ENCODE results near the gene TMEM245. TPM values are rescaled to one million over a fixed set of nuclear protein-coding genes. Genes with fewer than 3 reads are reported as not detected.
A peak's percentile ranks its signal among the peaks of the same experiment; 100 is the strongest.
"Not testable (repeated sequence)": the region's sequence is repeated elsewhere in the genome, so short reads cannot be mapped to it uniquely, and the experiment has no call there.

Gene TMEM245
- polyA plus RNA-seq, 3 donors from 2014 or later, result 13.1 to 29.8 (median 20.8) TPM

DNA sequence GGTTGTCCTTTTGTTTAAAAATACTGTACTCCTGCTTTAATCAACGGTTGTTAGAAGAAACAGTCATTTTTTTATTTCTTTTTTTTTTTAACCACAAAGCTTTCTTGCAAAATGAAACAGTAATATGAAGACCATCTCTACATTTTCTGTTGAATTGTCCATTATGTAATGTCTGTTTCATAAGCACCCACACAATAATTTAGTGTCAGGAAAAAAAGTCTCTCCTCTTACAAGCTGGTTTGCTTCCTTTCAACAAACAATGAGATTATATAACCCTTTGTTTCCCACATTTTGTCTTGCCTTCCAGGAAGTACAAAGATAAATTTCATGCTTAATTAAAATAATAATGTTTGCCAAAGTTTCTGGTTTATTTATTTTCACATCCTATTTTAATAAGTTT lies 123.1 kb downstream of the TMEM245 start:
- H3K4me3 Mint-ChIP-seq, result no peak overlapping the region
- no peaks in the 10 kb centered on the region for H3K36me3 Mint-ChIP-seq
- DNase-seq, result no peak

DNA sequence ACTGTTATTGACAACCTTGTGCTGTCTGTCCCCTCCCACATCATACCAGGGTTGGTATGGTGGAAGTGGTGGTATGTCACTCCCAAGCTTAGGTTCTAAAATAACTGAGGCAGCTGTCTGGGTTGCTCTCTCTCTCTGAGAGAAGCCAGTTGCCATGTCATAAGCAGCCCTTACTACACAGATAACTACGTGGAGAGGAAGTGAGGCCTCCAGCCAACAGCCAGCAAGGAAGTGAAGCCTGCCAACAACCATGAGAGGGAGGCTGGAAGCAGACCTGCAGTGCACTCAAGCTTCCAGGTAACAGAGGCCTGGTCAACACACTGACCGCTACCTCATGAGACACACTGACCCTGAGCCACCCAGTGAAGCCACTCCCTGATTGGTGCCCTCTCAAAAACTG lies 125.1 kb downstream of the TMEM245 start:
- no peak for DNase-seq
- peaks cover 0 to 7% (median 0%) of the 10 kb centered on the region in 3 donors for H3K27me3 Mint-ChIP-seq (ENCODE audit: low read depth in 3 of 3)
- H3K27ac Mint-ChIP-seq, result no peak overlapping the region
- peaks cover 0 to 2% of the 10 kb centered on the region in 2 donors for H3K4me1 Mint-ChIP-seq
- no peak overlapping the region for H3K4me3 Mint-ChIP-seq
- no peaks in the 10 kb centered on the region for H3K36me3 Mint-ChIP-seq
- no peaks in the 10 kb centered on the region for H3K9me3 Mint-ChIP-seq

More for the DNA sequence above, 123.1 kb downstream of the TMEM245 start:
- H3K27me3 Mint-ChIP-seq (ENCODE audit: low read depth in 3 of 3), result peaks cover 0 to 10% (median 0%) of the 10 kb centered on the region in 3 donors
- H3K9me3 Mint-ChIP-seq, result no peaks in the 10 kb centered on the region
- H3K27ac Mint-ChIP-seq, result no peak overlapping the region
- H3K4me1 Mint-ChIP-seq, result peaks cover 3 to 6% of the 10 kb centered on the region in 2 donors

DNA sequence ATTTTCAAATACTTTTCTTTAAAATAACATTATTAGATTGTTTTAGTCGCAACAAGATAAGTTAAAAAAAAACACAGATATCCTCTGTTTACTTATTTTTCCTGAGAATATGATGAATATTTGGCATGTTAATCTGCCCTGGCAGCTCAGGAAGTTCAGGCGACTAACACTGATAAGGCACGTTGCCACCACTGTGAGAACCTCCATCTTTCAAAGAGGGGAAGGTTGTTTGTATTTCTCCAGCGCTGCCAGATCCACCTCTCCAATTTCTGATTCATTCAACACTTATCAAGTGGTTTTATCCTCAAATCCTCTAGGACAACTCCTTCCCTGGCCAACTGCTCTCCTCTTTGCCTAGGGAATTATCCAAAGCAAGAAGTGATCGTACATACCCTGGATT lies 128.3 kb downstream of the TMEM245 start:
- peaks cover 0 to 7% (median 0%) of the 10 kb centered on the region in 3 donors for H3K36me3 Mint-ChIP-seq
- H3K4me3 Mint-ChIP-seq, result no peak overlapping the region
- no peak overlapping the region for H3K27ac Mint-ChIP-seq
- peaks cover 0 to 2% of the 10 kb centered on the region in 2 donors for H3K4me1 Mint-ChIP-seq
- no peaks in the 10 kb centered on the region for H3K27me3 Mint-ChIP-seq (ENCODE audit: low read depth in 3 of 3)
- H3K9me3 Mint-ChIP-seq, result peaks cover 0 to 2% (median 0%) of the 10 kb centered on the region in 6 donors
- no peak for DNase-seq

DNA sequence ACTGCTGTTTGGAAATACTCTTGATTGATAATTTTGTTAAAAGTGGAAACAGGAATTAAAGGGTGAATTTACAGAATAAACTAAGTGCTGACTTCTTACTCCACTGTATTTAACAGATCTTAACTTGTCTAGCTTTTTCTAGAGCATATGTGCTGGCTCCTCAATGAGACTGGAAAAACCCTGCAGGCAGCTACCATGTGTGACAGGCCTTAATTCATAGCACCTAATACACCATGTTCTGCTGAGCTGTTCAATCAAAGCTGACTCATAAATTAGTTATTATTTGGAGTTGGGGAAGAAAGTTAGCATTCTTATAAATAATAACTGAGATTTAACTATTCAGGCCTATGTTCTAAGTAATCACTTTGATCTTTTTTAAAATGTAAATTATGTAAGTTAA lies 135.9 kb downstream of the TMEM245 start:
- no peaks in the 10 kb centered on the region for H3K27me3 Mint-ChIP-seq (ENCODE audit: low read depth in 3 of 3)
- peaks cover 0 to 2% (median 0%) of the 10 kb centered on the region in 6 donors for H3K9me3 Mint-ChIP-seq
- H3K36me3 Mint-ChIP-seq, result peaks cover 0 to 7% (median 0%) of the 10 kb centered on the region in 3 donors
- no peak overlapping the region for H3K4me3 Mint-ChIP-seq
- H3K27ac Mint-ChIP-seq, result no peak overlapping the region
- DNase-seq, result no peak
- no peaks in the 10 kb centered on the region for H3K4me1 Mint-ChIP-seq

DNA sequence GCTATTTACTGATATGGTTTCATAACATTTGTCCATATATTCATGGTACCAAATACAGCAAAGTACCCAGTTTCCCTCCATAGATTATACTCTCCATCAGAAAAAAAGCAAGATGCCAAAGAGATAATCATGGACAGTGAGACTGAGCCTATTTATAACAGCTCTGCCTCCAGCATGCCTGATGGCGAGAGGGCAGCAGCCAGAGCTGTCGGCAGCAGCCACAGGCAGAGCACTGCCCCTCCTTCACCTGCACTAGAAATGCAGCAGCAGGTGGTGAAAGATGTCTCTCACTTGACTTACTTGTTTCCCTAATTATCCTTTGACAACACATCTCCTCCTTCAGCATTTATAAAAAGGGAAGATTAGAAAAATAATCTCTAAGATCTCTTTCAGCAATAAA lies 138.9 kb downstream of the TMEM245 start:
- Mint-ChIP-seq H3K9me3 (no peaks in the 10 kb centered on the region), H3K27ac (no peak overlapping the region), H3K4me1 (no peaks in the 10 kb centered on the region)

DNA sequence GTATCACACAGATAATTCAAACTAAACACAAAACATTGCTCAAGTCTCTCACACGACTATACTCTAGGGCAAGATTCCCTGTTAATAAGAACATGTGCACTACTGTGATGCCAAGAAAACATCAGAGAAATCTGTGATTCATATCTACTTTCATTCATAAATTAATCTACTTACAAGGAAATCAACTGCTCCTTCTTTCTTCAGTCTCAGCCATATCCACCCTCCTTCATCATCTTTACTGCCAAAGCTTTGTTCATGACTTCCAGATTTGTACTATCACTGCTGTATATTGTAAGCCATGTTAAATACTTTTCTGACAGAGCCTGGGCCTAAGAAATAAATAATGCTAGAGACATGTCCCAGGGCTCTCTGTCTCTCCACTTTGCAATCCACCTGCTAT lies 141.5 kb downstream of the TMEM245 start:
- Mint-ChIP-seq H3K27ac (no peak overlapping the region), H3K4me3 (no peak overlapping the region), H3K27me3 (ENCODE audit: low read depth in 3 of 3) (peaks cover 0 to 1% (median 0%) of the 10 kb centered on the region in 3 donors), H3K4me1 (no peaks in the 10 kb centered on the region), H3K36me3 (no peaks in the 10 kb centered on the region), H3K9me3 (no peaks in the 10 kb centered on the region)
- DNase-seq, result no peak

More for the DNA sequence above, 138.9 kb downstream of the TMEM245 start:
- peaks cover 0 to 1% (median 0%) of the 10 kb centered on the region in 3 donors for H3K27me3 Mint-ChIP-seq (ENCODE audit: low read depth in 3 of 3)
- no peak for DNase-seq
- no peak overlapping the region for H3K4me3 Mint-ChIP-seq
- no peaks in the 10 kb centered on the region for H3K36me3 Mint-ChIP-seq

DNA sequence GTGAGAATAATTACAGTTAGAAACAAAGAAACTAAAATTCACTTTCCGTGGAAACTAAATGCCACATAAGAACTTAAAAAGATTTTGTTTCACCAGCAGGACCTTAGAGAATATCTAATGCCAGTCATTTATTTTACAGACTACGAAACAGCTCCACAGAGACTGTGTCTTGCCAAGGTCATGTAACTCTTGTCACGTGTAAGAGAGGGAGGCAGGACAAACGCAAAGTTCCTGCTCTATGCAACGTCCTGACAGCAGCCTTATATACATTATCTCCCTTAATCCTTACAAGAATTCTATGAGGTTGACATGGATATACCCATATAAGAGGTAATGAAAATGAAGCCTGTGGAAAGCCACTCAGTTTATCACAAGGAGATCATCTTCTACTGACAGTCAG lies 145.9 kb downstream of the TMEM245 start:
- no peaks in the 10 kb centered on the region for H3K9me3 Mint-ChIP-seq
- peaks cover 0 to 7% (median 5%) of the 10 kb centered on the region in 3 donors for H3K36me3 Mint-ChIP-seq
- H3K27ac Mint-ChIP-seq, result no peak overlapping the region
- H3K27me3 Mint-ChIP-seq (ENCODE audit: low read depth in 3 of 3), result peaks cover 0 to 1% (median 0%) of the 10 kb centered on the region in 3 donors
- H3K4me1 Mint-ChIP-seq, result no peaks in the 10 kb centered on the region
- no peak overlapping the region for H3K4me3 Mint-ChIP-seq
- DNase-seq, result no peak

DNA sequence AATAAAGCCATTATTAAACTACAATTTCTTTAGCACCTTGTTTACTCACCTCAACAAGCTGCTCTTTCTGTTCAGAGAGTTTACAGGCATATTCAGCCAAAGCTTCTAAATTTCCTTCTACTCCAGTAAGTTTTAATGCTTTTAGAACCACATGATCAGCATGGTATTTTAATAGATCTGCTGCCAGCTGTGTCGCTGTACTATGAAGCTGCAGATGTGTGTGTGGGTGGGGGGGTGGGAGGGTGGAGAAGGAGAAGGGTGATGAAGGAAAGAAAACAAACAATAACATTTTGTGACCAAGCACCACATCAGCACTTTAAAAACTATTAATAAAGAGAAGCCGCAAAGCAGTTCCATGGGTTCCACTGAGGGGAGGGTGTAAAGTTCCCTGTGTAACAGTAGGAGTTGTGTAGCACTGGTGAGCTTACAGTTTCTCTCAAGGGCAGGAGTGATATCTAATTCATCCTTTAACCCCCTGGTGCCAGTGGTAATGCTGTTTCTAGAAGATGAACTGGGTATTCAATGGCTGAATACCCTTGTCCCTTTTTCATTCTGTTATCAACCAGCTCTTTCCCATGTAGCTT lies 147.0 kb downstream of the TMEM245 start:
- no peaks in the 10 kb centered on the region for H3K4me1 Mint-ChIP-seq
- no peak overlapping the region for H3K27ac Mint-ChIP-seq
- no peak overlapping the region for H3K4me3 Mint-ChIP-seq
- no peaks in the 10 kb centered on the region for H3K27me3 Mint-ChIP-seq (ENCODE audit: low read depth in 3 of 3)
- no peak for DNase-seq
- H3K36me3 Mint-ChIP-seq, result peaks cover 0 to 7% (median 5%) of the 10 kb centered on the region in 3 donors
- H3K9me3 Mint-ChIP-seq, result no peaks in the 10 kb centered on the region

DNA sequence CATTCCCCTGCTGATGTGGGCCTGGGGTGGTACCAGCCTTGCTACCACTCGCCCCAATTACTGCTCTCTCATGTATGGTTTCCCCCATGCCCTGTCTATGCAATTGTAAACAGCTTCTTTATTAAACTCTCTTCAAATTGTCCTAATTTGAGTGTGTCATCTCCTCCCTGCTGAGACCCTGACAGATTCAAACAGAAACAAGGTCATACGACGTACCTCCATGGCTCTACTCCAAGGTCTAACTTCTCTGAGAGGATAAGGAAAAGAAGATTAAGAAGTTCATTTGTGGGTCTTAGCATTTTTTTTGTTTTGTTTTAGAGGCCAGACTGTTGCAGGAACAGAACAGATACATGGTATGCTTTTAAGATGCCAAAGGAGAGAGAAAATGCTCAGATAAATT lies 147.6 kb downstream of the TMEM245 start:
- Mint-ChIP-seq H3K4me3 (no peak overlapping the region), H3K27ac (no peak overlapping the region), H3K27me3 (ENCODE audit: low read depth in 3 of 3) (no peaks in the 10 kb centered on the region), H3K36me3 (peaks cover 0 to 7% (median 5%) of the 10 kb centered on the region in 3 donors), H3K9me3 (no peaks in the 10 kb centered on the region), H3K4me1 (no peaks in the 10 kb centered on the region)
- DNase-seq, result no peak

DNA sequence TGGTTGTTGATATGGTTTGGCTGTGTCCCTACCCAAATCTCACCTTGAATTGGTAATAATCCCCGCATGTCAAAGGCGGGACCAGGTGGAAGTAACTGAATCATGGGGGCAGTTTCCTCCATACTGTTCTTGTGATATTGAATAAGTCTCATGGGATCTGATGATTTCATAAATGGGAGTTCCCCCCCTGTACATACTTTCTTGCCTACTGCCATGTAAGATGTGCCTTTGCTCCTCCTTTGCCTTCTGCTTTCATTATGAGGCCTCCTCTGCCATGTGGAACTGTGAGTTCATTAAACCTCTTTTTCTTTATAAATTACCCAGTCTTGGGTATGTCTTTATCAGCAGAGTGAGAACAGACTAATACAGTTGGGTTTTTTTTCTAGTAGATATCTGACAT lies 148.4 kb downstream of the TMEM245 start:
- not testable (repeated sequence) for H3K4me3 Mint-ChIP-seq; H3K4me1 Mint-ChIP-seq; H3K36me3 Mint-ChIP-seq; DNase-seq; H3K27me3 Mint-ChIP-seq (ENCODE audit: low read depth in 3 of 3); H3K9me3 Mint-ChIP-seq
- peak overlapping the region in 1 of 6 donors; percentile 5 for H3K27ac Mint-ChIP-seq

DNA sequence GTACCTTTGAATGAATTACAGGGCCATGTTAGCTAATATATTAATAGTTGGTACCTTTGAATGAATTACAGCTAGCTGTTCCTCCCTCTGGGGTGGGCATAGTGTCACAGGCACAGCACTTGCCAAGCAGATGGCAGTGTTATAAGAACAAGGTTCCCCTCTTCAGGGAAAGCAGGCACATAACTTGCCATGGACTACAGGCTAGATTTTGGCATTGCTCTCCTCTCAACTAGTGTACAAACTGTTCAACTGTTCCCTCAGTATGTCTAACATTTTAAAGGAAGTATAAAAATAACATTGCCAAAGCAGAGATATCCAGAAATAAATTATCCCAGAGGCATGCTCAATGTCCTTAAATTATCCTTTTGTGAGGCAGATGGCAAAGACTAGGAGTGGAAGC lies 151.8 kb downstream of the TMEM245 start:
- Mint-ChIP-seq H3K4me1 (no peaks in the 10 kb centered on the region), H3K27ac (no peak overlapping the region), H3K9me3 (no peaks in the 10 kb centered on the region), H3K4me3 (no peak overlapping the region), H3K27me3 (ENCODE audit: low read depth in 3 of 3) (no peaks in the 10 kb centered on the region), H3K36me3 (peaks cover 0 to 7% (median 5%) of the 10 kb centered on the region in 3 donors)
- no peak for DNase-seq

Other genes with a start within 250 kb of the TMEM245 start
- gene ELP1, start 185.8 kb downstream of the TMEM245 start, polyA plus RNA-seq, result 10 to 100 TPM in 2 of 3 donors, 1 to 10 TPM in 1; 9.2 to 18.8 (median 17.3) TPM
- 10 to 100 TPM in 2 of 3 donors, 1 to 10 TPM in 1; 7.5 to 24.4 (median 10.6) TPM for gene ABITRAM, start 185.5 kb downstream of the TMEM245 start, polyA plus RNA-seq
- 1 to 10 TPM in 2 of 3 donors, not detected in 1; 1.7 to 5.2 TPM for gene CTNNAL1, start 106.4 kb downstream of the TMEM245 start, polyA plus RNA-seq
- gene FRRS1L, start 47.3 kb upstream of the TMEM245 start, polyA plus RNA-seq, result not detected
- gene EPB41L4B, start 201.1 kb upstream of the TMEM245 start, polyA plus RNA-seq, result not detected